ENCODE measurements around the gene HSD17B1.

The HSD17B1 gene

DNA sequence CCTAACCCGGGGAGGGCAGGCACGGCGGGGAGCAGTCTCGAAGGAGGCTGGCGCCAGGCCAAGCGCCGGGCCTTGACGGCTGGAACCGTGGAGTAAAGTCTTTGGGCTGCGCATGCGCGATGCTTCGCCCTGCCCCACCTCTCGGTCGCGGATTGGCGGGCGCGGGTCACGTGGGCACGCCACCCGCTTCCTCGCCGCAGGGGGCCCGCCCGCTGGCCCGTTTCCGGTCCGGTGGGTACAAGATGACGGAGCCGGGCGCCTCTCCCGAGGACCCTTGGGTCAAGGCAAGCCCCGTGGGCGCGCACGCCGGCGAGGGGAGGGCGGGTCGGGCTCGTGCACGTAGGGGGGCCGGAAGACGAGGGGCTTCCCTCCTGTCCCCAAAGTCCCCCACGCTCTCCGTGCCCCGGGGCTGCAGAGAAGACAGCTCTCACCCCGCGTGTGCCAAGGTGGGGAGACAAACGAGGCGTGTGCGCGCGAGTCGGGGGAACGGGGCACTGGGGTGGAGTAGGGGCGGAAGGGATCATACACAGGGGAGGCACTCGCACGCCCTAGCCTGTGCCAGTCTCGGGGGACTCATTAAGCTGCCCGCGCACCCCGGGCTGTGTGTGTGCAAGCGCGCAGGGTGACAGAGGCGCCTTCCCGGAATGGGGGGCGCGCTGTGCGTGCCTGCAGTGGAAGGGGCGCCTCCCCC is 14.3 kb downstream of the HSD17B1 start, which contains the start of gene MLX:
Gene MLX (plus strand): TSS at position 218 of the 691 bp plus-strand sequence. CDS start 25 bp downstream, at position 243.
- peak; percentile 94 for DNase-seq (ENCODE audit: low read depth)

DNA sequence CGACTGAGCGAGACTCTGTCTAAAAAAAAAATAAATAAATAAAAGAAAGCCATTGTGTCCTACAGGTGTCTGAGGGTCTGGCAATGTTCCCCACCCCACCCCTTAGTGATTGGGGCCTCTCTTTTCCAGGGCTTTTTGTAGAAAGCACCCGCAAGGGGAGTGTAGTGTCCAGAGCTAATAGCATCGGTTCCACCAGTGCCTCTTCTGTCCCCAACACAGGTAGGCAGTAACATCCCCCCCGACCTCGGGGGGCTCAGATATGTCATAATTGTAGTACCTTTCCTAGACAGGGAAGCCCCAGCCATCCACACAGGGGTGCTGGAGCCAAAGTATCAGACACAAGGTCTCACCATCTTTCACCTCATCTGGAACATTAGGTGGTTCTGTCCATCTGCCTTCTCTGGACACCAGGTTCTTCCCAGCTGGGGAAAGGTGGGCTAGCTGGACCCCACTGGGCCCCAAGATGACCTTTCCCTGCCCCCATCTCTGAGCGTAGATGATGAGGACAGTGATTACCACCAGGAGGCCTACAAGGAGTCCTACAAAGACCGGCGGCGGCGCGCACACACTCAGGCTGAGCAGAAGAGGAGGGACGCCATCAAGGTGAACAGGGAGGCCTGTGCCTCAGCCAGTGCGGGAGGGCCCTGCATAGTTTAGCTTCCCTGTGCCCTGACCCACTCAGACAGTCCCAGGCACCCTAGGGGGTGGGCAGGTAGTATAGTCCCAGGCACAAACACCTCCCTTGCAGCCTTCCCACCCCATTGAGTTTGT is 15.8 kb downstream of the HSD17B1 start:
- no peak for DNase-seq (ENCODE audit: low read depth)

GRCh38 chr17:42571435-42572225 is 18.9 kb downstream of the HSD17B1 start:
- no peak for DNase-seq (ENCODE audit: low read depth)

GRCh38 chr17:42573095-42573494 is 20.4 kb downstream of the HSD17B1 start:
- DNase-seq (ENCODE audit: low read depth), result no peak

DNA sequence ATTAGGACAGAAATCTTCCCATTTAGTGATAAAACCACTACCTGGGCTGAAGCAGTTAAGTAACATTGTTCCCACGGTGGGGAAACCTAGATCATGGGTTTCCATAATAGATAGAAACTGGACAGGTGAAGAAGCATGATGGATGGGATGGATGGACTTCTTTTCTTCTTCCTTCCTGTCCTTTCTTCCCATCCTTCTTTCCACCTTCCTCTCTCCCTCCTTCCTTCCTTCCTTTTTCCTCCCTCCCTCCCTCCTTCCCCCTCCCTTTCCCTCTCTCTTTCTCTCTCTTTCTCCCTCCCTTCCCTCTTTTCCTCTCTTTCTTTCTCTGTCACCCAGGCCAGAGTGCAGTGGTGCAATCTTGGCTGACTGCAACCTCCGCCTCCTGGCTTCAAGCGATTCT is 21.7 kb downstream of the HSD17B1 start:
- DNase-seq (ENCODE audit: low read depth), result no peak

DNA sequence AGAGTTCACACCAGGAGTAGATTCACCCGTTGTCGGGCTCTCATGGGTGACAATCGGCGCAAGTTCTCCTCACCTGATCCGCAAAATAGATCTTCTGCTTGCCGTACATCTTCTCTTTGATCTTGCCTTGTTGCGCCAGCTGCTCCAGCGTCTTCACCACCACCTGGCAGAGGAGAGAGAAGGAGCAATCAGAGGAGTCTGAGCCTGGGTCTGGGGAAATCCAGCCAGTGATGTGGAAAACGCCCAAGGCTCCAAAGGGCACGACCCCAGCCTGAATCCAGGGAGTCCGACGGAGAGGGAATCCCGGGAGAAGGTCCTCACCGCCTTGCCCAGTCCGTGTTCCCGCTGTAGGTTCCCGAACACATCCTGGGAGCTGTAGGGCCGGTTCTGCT is 24.4 kb downstream of the HSD17B1 start:
- no peak for DNase-seq (ENCODE audit: low read depth)

DNA sequence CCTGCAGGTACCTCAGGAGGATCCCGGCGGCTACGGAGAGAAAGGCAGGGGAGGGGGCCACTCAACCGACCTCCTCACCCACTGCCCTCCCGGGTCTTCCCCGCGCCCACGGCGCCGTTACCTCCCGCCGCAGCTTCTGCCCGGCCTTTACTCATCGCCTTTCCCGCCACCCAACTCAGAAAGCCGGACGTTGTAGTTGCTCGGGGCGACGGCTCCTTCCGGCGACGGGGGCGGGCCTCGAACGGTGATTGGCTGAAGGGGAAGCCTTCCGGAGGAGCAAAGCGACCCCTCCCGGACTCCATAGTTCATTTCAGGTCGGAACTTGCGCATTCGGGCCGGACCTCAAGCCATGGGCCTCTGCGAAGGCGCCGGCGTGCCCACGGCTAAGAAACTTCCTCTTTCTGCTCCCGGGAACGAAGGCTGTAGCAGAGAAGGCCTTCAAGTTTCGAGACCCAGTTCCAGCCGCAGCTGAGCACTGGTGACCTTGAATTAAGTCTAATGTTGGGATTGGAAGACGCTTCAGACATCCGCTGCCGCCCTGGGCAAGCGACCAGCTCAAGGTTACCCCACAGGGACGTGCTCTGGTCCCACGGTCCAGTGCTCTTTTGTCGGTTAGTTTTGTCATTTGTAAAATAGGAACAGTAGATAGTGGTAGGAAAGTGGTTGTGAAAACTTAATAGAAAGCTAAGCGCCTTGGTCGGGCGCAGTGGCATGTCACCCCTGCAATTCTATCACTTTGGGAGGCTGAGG is 25.0 kb downstream of the HSD17B1 start, which contains the start of gene PSMC3IP:
Gene PSMC3IP (minus strand): TSS at position 198 of the 750 bp plus-strand sequence. CDS start 43 bp downstream, at position 155.
- peak; percentile 98 for DNase-seq (ENCODE audit: low read depth)

GRCh38 chr17:42578282-42578869 is 25.7 kb downstream of the HSD17B1 start:
- DNase-seq (ENCODE audit: low read depth), result peak; percentile 86

DNA sequence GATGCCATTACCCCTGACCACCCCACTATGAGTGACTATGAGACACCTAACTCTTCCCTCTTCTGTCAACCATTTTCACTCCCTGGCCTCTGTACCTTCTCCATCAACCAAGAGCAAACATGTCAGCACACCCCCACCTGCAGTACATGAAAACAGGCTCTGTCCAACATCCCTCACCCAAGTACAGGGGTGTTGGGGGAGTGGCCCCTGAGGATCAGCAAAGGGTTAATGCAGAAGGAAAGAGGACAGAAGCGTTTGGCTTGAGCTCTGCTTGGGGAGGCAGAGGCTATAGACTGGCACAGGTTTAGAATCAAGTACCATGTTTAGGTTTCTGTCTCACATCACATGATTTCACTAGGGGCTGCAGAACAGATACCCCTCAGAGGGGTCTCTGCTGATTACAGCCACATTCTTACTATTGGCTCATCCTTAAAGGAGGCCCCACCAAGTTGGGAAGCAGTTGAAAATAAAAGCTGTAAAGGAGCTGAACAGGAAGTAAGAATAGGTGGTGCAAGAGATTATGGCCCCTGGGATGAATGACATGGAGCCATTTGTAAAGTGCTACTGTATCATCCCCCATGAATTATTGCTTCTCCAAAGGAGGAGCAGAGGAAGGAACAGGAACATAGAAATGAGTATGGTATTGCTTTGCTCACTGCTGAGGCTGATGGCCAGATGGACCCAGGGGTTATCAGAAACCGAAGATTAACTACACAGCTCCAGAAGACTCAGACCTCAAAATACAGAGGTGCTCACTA is 27.2 kb downstream of the HSD17B1 start:
- DNase-seq (ENCODE audit: low read depth), result no peak

DNA sequence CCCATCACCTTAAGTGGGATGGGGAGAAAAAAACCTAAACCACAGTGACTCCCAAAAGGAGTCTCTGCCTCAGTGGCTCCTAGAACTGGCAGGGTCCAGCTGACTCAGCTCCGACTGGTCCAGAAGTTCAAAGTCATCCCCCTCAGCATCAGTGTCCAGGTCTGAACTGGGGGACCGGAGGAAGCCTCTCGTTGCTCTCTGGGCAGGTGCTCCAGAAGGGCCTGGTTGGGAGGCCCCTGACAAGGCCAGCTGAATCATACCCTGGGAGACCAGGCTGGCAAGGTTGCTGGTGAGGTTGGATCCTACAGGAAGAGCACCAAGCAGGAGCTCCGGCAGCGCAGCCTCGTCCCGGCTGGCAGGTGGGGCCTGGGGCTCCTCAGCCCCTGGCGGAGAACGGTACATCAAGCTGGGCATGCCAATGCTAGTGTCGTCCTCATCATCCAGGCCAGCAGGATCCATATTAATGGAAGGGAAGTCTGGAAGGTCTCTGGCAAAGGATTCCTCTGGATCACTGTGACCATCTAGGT is 29.1 kb downstream of the HSD17B1 start:
- DNase-seq (ENCODE audit: low read depth), result no peak

GRCh38 chr17:42584880-42585279 is 32.2 kb downstream of the HSD17B1 start:
- DNase-seq (ENCODE audit: low read depth), result no peak

GRCh38 chr17:42585353-42585752 is 32.6 kb downstream of the HSD17B1 start:
- DNase-seq (ENCODE audit: low read depth), result no peak

GRCh38 chr17:42586514-42587230 is 33.9 kb downstream of the HSD17B1 start:
- no peak for DNase-seq (ENCODE audit: low read depth)

DNA sequence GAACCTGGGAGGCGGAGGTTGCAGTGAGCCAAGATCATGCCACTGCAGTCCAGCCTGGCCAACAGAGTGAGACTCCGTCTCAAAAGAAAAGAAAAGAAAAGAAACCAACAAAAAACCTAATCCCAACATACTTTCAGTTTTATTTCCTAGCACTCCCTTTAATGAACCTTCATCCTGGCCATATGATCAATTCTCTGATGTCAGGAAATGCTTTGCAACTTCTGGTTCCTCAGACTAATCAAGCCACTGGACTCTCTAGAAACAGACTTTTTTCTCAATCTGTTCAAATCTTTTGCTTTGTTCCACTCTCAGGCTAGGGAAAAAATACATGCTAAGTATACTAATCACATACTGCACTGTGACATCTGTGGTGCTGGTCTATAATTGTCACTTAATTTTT is 38.2 kb downstream of the HSD17B1 start:
- no peak for DNase-seq (ENCODE audit: low read depth)

DNA sequence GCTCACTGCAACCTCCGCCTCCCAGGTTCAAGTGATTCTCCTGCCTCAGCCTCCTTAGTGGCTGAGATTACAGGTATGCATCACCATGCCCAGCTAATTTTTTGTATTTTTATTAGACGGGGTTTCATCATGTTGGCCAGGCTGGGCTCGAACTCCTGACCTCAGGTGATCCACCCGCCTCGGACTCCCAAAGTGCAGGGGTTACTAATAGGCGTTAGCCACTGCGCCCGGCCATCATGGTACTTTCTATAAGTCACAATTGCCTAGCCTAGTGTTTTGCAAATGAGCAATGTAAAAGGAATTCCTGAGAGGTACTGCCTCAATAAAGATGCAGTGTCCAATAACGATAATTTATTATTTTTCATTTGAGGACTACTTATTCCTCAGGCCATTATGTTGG is 38.7 kb downstream of the HSD17B1 start:
- DNase-seq (ENCODE audit: low read depth), result no peak

DNA sequence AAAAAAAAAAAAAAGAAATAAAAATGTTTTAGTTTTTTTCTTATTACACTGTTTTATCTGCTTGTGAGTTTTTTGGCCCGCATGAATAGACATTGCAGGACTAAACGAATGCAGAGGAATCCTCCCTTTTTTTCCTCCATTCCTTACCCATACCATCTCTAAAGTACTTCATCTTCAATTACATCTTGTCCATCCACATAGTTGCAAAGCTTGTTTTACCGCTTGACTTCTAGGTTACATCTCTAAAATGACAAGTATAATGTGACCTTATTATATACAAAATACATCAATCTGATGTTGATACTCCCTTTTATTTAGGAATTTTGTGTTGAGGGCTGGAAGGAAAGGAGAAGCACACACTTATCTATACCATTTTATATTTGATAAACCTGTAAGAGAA is 43.7 kb downstream of the HSD17B1 start:
- DNase-seq (ENCODE audit: low read depth), result no peak

DNA sequence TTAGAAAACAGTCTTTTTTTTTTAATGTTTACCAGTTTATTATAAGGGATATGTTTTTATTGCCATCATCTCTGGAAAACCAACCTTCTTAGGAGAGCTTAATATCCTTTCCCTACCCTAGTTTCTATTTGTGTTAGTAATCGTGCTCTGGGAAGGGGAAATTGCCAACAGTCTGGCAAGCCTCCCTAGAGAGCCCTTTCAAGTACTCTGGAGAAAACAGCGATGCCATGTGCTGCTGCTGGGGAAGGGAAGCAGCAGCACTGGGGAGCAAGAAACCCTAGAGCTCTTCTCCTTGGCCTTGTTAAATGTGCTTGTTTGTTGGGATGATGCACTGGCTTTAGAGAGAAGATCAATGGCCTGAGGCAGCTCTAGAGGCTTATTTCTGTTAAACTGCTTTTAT is 46.2 kb downstream of the HSD17B1 start:
- DNase-seq (ENCODE audit: low read depth), result no peak

DNA sequence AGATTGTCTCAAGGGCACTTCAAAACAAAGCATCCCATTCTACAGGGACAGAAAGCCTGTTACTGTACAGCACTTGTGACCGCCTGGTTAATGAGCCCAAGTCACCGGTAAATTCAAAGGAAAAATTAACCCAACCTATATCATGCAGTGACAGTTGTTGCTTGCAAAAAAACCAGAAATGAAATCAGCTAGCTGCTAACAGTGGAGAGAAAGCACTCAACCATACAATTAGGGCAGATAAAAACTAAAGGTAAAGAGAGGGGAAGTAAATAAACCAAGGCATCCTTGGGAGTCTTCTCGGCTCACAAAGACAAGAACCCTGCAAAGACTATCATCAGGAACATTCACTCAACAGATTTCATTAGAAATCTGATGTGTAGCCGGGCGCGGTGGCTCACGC is 50.6 kb downstream of the HSD17B1 start:
- no peak for DNase-seq (ENCODE audit: low read depth)

Data from ELR (cell line).